ENCODE measurements around the gene SHB.

- TF ChIP-seq ZNF175 (tag by site-specific recombination; IDR thresholded peaks at IDR 0.05) (no peak), ZBTB21 (tag by site-specific recombination; IDR thresholded peaks at IDR 0.05) (no peak), ZNF513 (tag by site-specific recombination; IDR thresholded peaks at IDR 0.05) (no peak), ZSCAN30 (tag by site-specific recombination; IDR thresholded peaks at IDR 0.05) (no peak), CTCF (tag by site-specific recombination; IDR thresholded peaks at IDR 0.05) (no peak), PRDM4 (tag by site-specific recombination; IDR thresholded peaks at IDR 0.05) (no peak), TSHZ1 (tag by site-specific recombination; IDR thresholded peaks at IDR 0.05; ENCODE audit: borderline replicate concordance) (no peak), ZNF785 (tag by site-specific recombination; IDR thresholded peaks at IDR 0.05) (no peak), ZFP3 (tag by site-specific recombination; IDR thresholded peaks at IDR 0.05; ENCODE audit: low read depth) (no peak), HOXD13 (CRISPR knock-in tag; IDR thresholded peaks at IDR 0.05; ENCODE audit: borderline replicate concordance) (no peak)
These were observed 13.6 kb upstream of the SHB start for GRCh38 chr9:38082446-38083287.
